ENCODE results near the gene TAF3. TPM values are rescaled to one million over a fixed set of nuclear protein-coding genes. Genes with fewer than 3 reads are reported as not detected.

TAF3 gene
- total RNA-seq, 1 donor from 2014 or later, result 6.2 TPM

GRCh38 chr10:8036506-8037198, 218.3 kb downstream of the TAF3 start:
- no peaks in the 10 kb centered on the region for H3K9me3 Mint-ChIP-seq (ENCODE audit: low read depth)
- H3K4me3 Mint-ChIP-seq (ENCODE audit: unreplicated experiment), result no peak overlapping the region
- H3K27ac Mint-ChIP-seq (ENCODE audit: unreplicated experiment), result no peak overlapping the region
- no peak for DNase-seq (ENCODE audit: low spot score)
- H3K36me3 Mint-ChIP-seq (ENCODE audit: low read depth), result peaks cover 4% of the 10 kb centered on the region
- H3K4me1 Mint-ChIP-seq (ENCODE audit: low read depth), result peaks cover 7% of the 10 kb centered on the region
- peaks cover 77% of the 10 kb centered on the region for H3K27me3 Mint-ChIP-seq (ENCODE audit: low read depth)
- TF ChIP-seq, protein P1, sequence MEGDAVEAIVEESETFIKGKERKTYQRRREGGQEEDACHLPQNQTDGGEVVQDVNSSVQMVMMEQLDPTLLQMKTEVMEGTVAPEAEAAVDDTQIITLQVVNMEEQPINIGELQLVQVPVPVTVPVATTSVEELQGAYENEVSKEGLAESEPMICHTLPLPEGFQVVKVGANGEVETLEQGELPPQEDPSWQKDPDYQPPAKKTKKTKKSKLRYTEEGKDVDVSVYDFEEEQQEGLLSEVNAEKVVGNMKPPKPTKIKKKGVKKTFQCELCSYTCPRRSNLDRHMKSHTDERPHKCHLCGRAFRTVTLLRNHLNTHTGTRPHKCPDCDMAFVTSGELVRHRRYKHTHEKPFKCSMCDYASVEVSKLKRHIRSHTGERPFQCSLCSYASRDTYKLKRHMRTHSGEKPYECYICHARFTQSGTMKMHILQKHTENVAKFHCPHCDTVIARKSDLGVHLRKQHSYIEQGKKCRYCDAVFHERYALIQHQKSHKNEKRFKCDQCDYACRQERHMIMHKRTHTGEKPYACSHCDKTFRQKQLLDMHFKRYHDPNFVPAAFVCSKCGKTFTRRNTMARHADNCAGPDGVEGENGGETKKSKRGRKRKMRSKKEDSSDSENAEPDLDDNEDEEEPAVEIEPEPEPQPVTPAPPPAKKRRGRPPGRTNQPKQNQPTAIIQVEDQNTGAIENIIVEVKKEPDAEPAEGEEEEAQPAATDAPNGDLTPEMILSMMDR (IDR thresholded peaks at IDR 0.05), result no peak

DNA sequence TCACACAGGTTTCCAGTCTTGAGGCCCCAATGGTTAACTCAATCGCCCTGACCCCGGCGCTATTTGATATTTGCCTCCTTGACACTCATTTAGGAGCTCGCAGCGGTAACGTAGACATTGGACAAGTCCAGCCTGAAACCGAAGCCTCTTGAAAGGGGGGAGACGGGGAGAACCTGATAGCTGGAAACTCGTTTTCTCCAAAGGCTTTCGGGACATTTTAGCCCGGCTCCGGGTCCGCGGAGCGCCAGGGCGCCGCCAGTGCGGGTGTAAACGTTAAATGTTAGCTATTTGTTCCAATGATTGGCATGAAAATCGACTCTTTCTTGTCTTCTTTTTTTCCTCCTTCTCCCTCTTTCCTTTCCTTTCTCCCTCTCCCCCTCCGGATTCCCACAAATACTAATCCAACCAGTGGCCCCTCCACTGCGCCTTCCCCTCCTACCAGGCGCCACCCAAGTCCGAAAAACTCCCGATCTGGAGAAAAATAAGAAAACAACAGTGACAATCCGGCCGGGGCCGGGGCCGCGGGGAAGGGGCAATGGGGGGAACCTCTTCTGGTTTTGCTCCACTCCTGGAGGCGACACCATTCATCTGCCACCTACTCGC, 219.0 kb downstream of the TAF3 start:
- TF ChIP-seq, protein P1 (IDR thresholded peaks at IDR 0.05), result no peak
- Mint-ChIP-seq H3K27me3 (ENCODE audit: low read depth) (peaks cover 78% of the 10 kb centered on the region), H3K9me3 (ENCODE audit: low read depth) (no peaks in the 10 kb centered on the region), H3K4me3 (ENCODE audit: unreplicated experiment) (no peak overlapping the region), H3K36me3 (ENCODE audit: low read depth) (peaks cover 4% of the 10 kb centered on the region), H3K4me1 (ENCODE audit: low read depth) (peaks cover 7% of the 10 kb centered on the region), H3K27ac (ENCODE audit: unreplicated experiment) (no peak overlapping the region)
- no peak for DNase-seq (ENCODE audit: low spot score)

GRCh38 chr10:8037941-8038894, 219.9 kb downstream of the TAF3 start:
- H3K9me3 Mint-ChIP-seq (ENCODE audit: low read depth), result no peaks in the 10 kb centered on the region
- no peak overlapping the region for H3K27ac Mint-ChIP-seq (ENCODE audit: unreplicated experiment)
- H3K27me3 Mint-ChIP-seq (ENCODE audit: low read depth), result peaks cover 79% of the 10 kb centered on the region
- no peak for DNase-seq (ENCODE audit: low spot score)
- peaks cover 6% of the 10 kb centered on the region for H3K36me3 Mint-ChIP-seq (ENCODE audit: low read depth)
- no peak overlapping the region for H3K4me3 Mint-ChIP-seq (ENCODE audit: unreplicated experiment)
- H3K4me1 Mint-ChIP-seq (ENCODE audit: low read depth), result peaks cover 10% of the 10 kb centered on the region
- TF ChIP-seq, protein P1 (IDR thresholded peaks at IDR 0.05), result no peak

DNA sequence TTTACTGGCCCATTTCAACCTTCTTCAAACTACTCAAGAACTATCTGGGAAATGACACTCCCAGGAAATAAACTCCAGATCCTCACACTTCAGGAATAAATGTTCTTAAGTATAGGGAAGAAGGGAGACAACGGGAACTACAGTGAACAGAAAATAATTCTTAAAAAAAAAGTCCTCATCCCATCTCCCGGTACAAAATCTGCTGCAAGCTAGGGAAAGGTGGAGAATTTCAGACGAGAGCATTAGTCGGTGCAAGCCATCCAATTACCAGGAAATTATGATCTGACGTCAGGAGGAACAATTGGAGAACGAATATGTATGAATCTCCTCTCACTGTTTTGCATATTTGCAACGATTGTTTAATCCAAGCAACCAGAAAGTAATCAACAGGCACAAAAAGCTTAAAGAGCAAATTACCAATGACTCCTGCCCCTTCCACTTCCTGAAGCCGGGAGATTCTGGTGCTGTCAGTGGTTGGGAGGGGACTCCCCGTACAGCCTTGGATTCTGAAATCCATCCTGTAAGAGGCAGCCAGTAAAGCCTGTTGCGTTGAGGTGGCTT, 221.1 kb downstream of the TAF3 start:
- Mint-ChIP-seq H3K27ac (ENCODE audit: unreplicated experiment) (no peak overlapping the region), H3K36me3 (ENCODE audit: low read depth) (peaks cover 8% of the 10 kb centered on the region), H3K9me3 (ENCODE audit: low read depth) (no peaks in the 10 kb centered on the region), H3K4me1 (ENCODE audit: low read depth) (peaks cover 15% of the 10 kb centered on the region), H3K4me3 (ENCODE audit: unreplicated experiment) (no peak overlapping the region), H3K27me3 (ENCODE audit: low read depth) (peaks cover 80% of the 10 kb centered on the region)
- TF ChIP-seq, protein P1 (IDR thresholded peaks at IDR 0.05), result no peak
- DNase-seq (ENCODE audit: low spot score), result no peak

DNA sequence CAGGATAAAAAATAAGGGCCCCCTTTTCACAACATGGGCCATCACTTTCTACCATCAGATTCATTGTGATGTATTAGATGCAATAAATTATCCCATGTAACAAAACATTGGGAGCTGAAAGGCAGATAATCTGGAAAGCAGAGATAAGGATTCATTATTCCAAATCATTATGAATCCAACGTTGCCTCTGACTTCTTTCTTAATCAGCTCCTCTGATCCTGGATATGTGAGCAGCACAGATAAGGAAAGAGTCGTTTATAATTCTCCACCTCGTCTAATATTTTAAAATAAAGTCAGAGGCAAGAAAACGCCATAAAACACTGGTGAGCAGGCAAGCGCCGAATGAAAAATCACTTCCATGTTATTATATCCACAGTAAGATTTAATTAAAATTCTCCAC, 222.3 kb downstream of the TAF3 start:
- H3K27me3 Mint-ChIP-seq (ENCODE audit: low read depth), result peaks cover 83% of the 10 kb centered on the region
- peaks cover 5% of the 10 kb centered on the region for H3K36me3 Mint-ChIP-seq (ENCODE audit: low read depth)
- H3K9me3 Mint-ChIP-seq (ENCODE audit: low read depth), result no peaks in the 10 kb centered on the region
- H3K27ac Mint-ChIP-seq (ENCODE audit: unreplicated experiment), result no peak overlapping the region
- TF ChIP-seq, protein P1 (IDR thresholded peaks at IDR 0.05), result no peak
- H3K4me3 Mint-ChIP-seq (ENCODE audit: unreplicated experiment), result no peak overlapping the region
- DNase-seq (ENCODE audit: low spot score), result no peak
- peaks cover 21% of the 10 kb centered on the region for H3K4me1 Mint-ChIP-seq (ENCODE audit: low read depth)

All from chondrocyte (in vitro differentiated cells).